ENCODE data around the gene ASIC5.
"Not testable (repeated sequence)": the region's sequence is repeated elsewhere in the genome, so short reads cannot be mapped to it uniquely, and the experiment has no call there.

The ASIC5 gene

GRCh38 chr4:155802190-155802959 is 63.7 kb downstream of the ASIC5 start:
- DNase-seq (ENCODE audit: low read depth in 1 of 2, low spot score in 1 of 2) = no peak

DNA sequence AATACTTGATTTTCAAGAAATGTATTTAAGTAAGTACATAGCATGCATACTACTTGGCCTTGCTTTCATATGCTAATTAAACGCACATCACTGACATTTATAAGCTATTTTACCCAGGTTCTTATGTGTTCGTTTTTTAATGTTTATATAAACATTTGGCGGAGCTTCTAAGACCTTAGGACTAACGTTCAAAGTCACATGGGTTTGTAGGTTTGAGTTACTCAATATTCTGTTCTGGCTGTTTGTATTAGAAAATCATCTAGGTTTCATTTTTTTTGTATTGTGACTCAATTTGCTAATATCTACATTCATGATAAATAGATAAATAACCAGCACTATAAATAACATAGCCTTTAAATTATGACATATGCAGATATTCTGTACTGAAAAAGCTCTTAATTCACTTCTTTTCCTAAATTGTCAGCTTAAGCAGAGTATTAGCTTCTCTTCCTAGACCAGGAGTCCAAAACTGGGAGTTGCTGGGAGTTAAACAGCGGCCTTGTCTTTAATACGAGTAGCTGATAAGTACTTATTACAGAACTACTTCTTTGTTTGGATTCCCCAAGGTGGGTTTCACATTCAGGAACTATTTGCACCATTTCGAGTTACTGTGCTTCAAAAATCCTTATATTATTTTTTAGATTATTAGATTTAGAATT is 65.3 kb downstream of the ASIC5 start:
- DNase-seq (ENCODE audit: low read depth in 1 of 2, low spot score in 1 of 2) = no peak

GRCh38 chr4:155799794-155800123 is 66.3 kb downstream of the ASIC5 start:
- no peak for DNase-seq (ENCODE audit: low read depth in 1 of 2, low spot score in 1 of 2)

- no peak for DNase-seq (ENCODE audit: low read depth in 1 of 2, low spot score in 1 of 2)
Measured at GRCh38 chr4:155799116-155799793, 66.8 kb downstream of the ASIC5 start.

GRCh38 chr4:155797581-155797980 is 68.5 kb downstream of the ASIC5 start:
- not testable (repeated sequence) for DNase-seq (ENCODE audit: low read depth in 1 of 2, low spot score in 1 of 2)

- no peak for DNase-seq (ENCODE audit: low read depth in 1 of 2, low spot score in 1 of 2)
Measured at GRCh38 chr4:155795991-155796390, 70.1 kb downstream of the ASIC5 start.

DNA sequence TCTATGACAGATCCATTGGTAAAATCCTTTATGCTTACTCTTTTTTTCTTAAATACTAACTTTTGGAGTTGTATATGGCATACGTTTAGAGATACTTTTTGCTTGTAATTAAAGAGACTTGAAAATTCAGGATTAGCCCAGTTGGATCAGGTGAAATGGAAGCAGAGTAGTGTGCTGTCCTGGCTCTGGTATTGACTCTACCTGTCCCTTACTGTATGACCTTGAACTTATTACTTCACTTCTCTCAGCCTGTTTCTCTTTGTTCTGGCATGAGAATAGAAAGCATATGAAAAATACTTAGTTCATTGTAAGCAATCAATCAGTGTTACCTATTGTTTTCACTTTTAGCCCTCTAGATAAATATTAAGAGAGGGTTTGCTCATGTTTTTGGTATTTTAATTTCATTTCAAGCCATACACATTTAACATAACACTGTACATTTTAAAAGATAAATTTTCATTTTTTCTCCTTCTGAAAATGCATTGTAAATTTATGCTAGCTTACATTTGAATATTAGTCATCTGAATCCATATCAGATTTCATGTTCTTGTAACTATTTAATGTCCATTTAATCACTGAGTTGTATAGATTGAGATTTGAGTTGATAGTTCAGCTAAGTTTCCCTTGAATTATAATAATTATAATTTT is 71.4 kb downstream of the ASIC5 start:
- no peak for DNase-seq (ENCODE audit: low read depth in 1 of 2, low spot score in 1 of 2)

- DNase-seq (ENCODE audit: low read depth in 1 of 2, low spot score in 1 of 2) = no peak
Measured at GRCh38 chr4:155789982-155790381, 76.1 kb downstream of the ASIC5 start.

GRCh38 chr4:155789391-155789790 is 76.7 kb downstream of the ASIC5 start:
- DNase-seq (ENCODE audit: low read depth in 1 of 2, low spot score in 1 of 2) = no peak

DNA sequence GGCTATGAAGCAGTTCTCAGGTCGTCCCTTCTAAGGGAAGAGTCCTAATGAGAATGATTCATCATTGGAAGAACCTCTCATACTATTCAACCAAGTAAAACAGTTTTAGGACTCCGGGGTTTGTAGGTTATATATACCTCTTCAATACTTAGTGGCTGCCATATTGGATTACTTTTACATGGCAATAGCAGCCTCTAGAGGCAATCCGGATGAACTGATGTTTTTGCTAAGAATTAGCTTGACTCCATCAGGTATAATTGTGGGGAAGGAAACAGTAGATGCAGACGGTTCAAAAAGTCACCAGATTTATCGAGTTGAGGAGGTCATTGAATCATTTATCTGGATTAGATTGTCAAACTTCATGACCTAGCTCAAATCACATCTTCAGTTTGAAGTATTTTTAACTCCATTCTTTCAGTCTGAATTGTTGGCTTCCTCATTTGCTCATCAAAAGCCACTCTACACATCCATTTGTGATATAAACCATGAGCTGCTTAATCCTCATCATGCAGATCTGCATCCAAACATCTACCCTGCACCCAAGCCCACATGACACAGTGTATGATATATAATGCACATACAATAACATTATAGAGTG is 78.9 kb downstream of the ASIC5 start:
- no peak for DNase-seq (ENCODE audit: low read depth in 1 of 2, low spot score in 1 of 2)

DNA sequence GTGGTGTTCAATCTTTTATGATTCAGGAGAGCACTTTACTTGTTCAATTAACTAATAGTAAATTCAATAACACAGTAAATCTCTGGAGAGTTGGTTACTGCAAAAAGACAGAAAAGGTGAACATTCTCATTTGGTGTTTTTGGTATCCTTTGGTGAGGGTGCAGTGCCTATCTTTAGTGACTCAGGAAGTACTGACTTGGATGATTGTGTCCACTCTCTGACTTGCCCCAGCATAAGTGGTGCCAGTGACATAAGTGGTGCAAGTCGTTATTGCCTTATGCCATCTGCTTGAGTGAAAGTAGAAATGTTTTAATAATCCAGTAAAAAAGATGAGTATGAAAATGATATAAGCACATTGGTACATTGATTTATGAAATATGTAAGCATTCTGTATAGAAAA is 80.2 kb downstream of the ASIC5 start:
- no peak for DNase-seq (ENCODE audit: low read depth in 1 of 2, low spot score in 1 of 2)

DNA sequence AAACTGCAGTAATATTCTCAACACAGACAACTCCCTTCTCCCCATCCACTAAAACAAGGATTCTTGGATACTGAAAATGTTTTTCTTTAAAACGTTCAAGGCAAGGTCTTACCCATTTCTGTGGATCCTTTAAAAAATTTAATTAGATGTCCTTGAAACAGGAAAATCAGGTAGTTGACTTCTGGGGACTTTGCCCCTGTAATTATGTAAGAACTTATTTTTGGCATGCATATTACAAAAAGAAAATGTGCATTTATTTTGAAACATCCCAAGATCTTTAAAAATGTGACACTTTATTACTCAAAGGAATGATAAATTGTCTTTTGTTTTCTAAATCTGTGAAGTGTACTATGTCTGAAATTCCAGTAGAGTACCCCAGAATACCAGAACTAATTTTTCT is 81.4 kb downstream of the ASIC5 start:
- DNase-seq (ENCODE audit: low read depth in 1 of 2, low spot score in 1 of 2) = no peak

- no peak for DNase-seq (ENCODE audit: low read depth in 1 of 2, low spot score in 1 of 2)
Measured at GRCh38 chr4:155781249-155781831, 84.7 kb downstream of the ASIC5 start.

GRCh38 chr4:155780775-155781174 is 85.3 kb downstream of the ASIC5 start:
- DNase-seq (ENCODE audit: low read depth in 1 of 2, low spot score in 1 of 2) = no peak

Measured in stimulated activated CD4-positive, alpha-beta T cell treated with anti-CD3 and anti-CD28 coated beads, Interleukin-15, amount 100 ng/mL, for 1 hour (primary cell).